OCI-LY7 (cell line): Measurements from ENCODE around the gene PKD1L1. TPM values are rescaled to one million over a fixed set of nuclear protein-coding genes. Genes with fewer than 3 reads are reported as not detected.
A peak's percentile ranks its signal among the peaks of the same experiment; 100 is the strongest.

Source experiments
- Bru-seq: library from RNA; stranded (reverse); fragments of 400-500 nt; gene quantifications from one replicate; lab custom pipeline; 2021; lab: Mats Ljungman, UMichigan
- BruChase-seq, 2 experiments: library from RNA; stranded (reverse); fragments of 400-500 nt; gene quantifications; one replicate each; lab custom pipeline; 2021; lab: Mats Ljungman, UMichigan
- BruUV-seq: library from RNA; stranded (reverse); fragments of 400-500 nt; replicated peaks from 2 replicates; lab custom pipeline; 2021; lab: Mats Ljungman, UMichigan
- CTCF ChIA-PET: fragments of 300-600 bp; sonication (Branson Sonifier 250); formaldehyde crosslinking; loops from one replicate; lab custom pipeline; 2022; ENCODE audit warnings: antibody characterized with exemption; ENCODE audit not compliant: unreplicated experiment; lab: Charles Lee
- POLR2A ChIA-PET: fragments of 300-600 bp; sonication (Branson Sonifier 250); formaldehyde crosslinking; loops from one replicate; lab custom pipeline; 2022; ENCODE audit warnings: antibody characterized with exemption; lab: Charles Lee
- DNase-seq: peaks from one replicate; pipeline ENCODE4 v3.0.0-alpha.2; 2015; ENCODE audit warnings: low spot score
- H2AFZ ChIP-seq: fragments of 200-600 bp; sonication (generic), shearing (Covaris generic); 2 replicates; pipeline ENCODE4 v1.6.1; 2014; ENCODE audit warnings: mild to moderate bottlenecking, antibody characterized with exemption, low read length, moderate library complexity
- H3K27ac ChIP-seq: fragments of 200-600 bp; sonication (generic); 2 replicates; pipeline ENCODE4 v1.5.1; 2014; ENCODE audit warnings: mixed run types, low read depth, mild to moderate bottlenecking, moderate library complexity, low read length, inconsistent platforms; ENCODE audit not compliant: poor library complexity, severe bottlenecking
- H3K36me3 ChIP-seq: fragments of 200-600 bp; sonication (generic); 2 replicates; pipeline ENCODE4 v1.6.1; 2014; ENCODE audit warnings: mild to moderate bottlenecking, antibody characterized with exemption, low read length, moderate library complexity, mixed read lengths; ENCODE audit not compliant: insufficient read depth
- H3K4me1 ChIP-seq: fragments of 200-600 bp; sonication (generic); 2 replicates; pipeline ENCODE4 v1.5.1; 2014; ENCODE audit warnings: mild to moderate bottlenecking, low read length; ENCODE audit not compliant: insufficient read depth, poor library complexity, severe bottlenecking
- H3K4me2 ChIP-seq: fragments of 200-600 bp; sonication (generic); 2 replicates; pipeline ENCODE4 v1.6.1; 2014; ENCODE audit warnings: mild to moderate bottlenecking, low read length
- H3K4me3 ChIP-seq: fragments of 200-600 bp; sonication (generic); 2 replicates; pipeline ENCODE4 v1.5.1; 2014; ENCODE audit warnings: mild to moderate bottlenecking, low read depth, low read length; ENCODE audit not compliant: poor library complexity, severe bottlenecking
- H3K79me2 ChIP-seq: fragments of 200-600 bp; sonication (generic); 2 replicates; pipeline ENCODE4 v1.6.1; 2016; ENCODE audit warnings: low read depth, mild to moderate bottlenecking, low read length, moderate library complexity, mixed read lengths; ENCODE audit not compliant: insufficient read depth
- H3K9me2 ChIP-seq: fragments of 200-600 bp; sonication (generic); 2 replicates; pipeline ENCODE4 v1.6.1; 2016; ENCODE audit warnings: mild to moderate bottlenecking, low read length, mixed read lengths; ENCODE audit not compliant: insufficient read depth
- H3K9me3 ChIP-seq: fragments of 200-600 bp; sonication (generic); 2 replicates; pipeline ENCODE4 v1.6.1; 2014; ENCODE audit warnings: mild to moderate bottlenecking, mixed run types, low read length, mixed read lengths
- H4K20me1 ChIP-seq: fragments of 200-600 bp; sonication (generic); 2 replicates; pipeline ENCODE4 v1.6.1; 2014; ENCODE audit warnings: mild to moderate bottlenecking, antibody characterized with exemption, low read length, moderate library complexity, mixed read lengths; ENCODE audit not compliant: insufficient read depth
- EZH2phosphoT487 ChIP-seq: fragments of 200-600 bp; sonication (generic); IDR thresholded peaks from 2 replicates; pipeline ENCODE4 v1.6.1; 2018; ENCODE audit warnings: low read depth, borderline replicate concordance, mild to moderate bottlenecking, mixed run types, antibody characterized with exemption, low read length, moderate library complexity, mixed read lengths
- intact Hi-C: fragments of 100-400 bp; cut with micrococcal nuclease; formaldehyde crosslinking; loops from one replicate; pipeline ENCODE4 v1.10.0; 2022; ENCODE audit not compliant: unreplicated experiment
- long read RNA-seq: library from polyadenylated mRNA; stranded (forward); transcript quantifications from one replicate; pipeline ENCODE4 v2.0.0, GENCODE V29; 2022
- total RNA-seq, 2 experiments: library from RNA; depleted of rRNA in 1 of 2; stranded (reverse); fragments of >200 nt in 1 of 2; shearing (Covaris generic) in 1 of 2; gene quantifications; 2 replicates each; pipeline ENCODE4 v1.2.3, GENCODE V29; 2014 to 2022
- TF ChIP-seq, protein P1 (sequence below): fragments of 200-600 bp; sonication (generic); conservative IDR thresholded peaks from 2 replicates; pipeline ENCODE4 v1.5.1; 2014; ENCODE audit warnings: mild to moderate bottlenecking, antibody characterized with exemption, low read length, moderate library complexity, mixed read lengths

PKD1L1 gene, protein sequence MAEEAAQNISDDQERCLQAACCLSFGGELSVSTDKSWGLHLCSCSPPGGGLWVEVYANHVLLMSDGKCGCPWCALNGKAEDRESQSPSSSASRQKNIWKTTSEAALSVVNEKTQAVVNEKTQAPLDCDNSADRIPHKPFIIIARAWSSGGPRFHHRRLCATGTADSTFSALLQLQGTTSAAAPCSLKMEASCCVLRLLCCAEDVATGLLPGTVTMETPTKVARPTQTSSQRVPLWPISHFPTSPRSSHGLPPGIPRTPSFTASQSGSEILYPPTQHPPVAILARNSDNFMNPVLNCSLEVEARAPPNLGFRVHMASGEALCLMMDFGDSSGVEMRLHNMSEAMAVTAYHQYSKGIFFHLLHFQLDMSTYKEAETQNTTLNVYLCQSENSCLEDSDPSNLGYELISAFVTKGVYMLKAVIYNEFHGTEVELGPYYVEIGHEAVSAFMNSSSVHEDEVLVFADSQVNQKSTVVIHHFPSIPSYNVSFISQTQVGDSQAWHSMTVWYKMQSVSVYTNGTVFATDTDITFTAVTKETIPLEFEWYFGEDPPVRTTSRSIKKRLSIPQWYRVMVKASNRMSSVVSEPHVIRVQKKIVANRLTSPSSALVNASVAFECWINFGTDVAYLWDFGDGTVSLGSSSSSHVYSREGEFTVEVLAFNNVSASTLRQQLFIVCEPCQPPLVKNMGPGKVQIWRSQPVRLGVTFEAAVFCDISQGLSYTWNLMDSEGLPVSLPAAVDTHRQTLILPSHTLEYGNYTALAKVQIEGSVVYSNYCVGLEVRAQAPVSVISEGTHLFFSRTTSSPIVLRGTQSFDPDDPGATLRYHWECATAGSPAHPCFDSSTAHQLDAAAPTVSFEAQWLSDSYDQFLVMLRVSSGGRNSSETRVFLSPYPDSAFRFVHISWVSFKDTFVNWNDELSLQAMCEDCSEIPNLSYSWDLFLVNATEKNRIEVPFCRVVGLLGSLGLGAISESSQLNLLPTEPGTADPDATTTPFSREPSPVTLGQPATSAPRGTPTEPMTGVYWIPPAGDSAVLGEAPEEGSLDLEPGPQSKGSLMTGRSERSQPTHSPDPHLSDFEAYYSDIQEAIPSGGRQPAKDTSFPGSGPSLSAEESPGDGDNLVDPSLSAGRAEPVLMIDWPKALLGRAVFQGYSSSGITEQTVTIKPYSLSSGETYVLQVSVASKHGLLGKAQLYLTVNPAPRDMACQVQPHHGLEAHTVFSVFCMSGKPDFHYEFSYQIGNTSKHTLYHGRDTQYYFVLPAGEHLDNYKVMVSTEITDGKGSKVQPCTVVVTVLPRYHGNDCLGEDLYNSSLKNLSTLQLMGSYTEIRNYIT (N-terminal part only)
- 0.19 and 0.26 TPM in 2 replicates for total RNA-seq (2014; rRNA removed; shearing (Covaris generic))
- 0.63 TPM in 2 replicates for total RNA-seq (2022)
- percentile 31 among the genes with signal in this experiment for Bru-seq, nascent RNA
- percentile 32 among the genes with signal in this experiment for BruChase-seq, experiment 1, labeled RNA remaining after a 6-hour chase
- BruChase-seq, experiment 2, labeled RNA remaining after a 2-hour chase = percentile 31 among the genes with signal in this experiment
- long read RNA-seq = 0 reads

DNA sequence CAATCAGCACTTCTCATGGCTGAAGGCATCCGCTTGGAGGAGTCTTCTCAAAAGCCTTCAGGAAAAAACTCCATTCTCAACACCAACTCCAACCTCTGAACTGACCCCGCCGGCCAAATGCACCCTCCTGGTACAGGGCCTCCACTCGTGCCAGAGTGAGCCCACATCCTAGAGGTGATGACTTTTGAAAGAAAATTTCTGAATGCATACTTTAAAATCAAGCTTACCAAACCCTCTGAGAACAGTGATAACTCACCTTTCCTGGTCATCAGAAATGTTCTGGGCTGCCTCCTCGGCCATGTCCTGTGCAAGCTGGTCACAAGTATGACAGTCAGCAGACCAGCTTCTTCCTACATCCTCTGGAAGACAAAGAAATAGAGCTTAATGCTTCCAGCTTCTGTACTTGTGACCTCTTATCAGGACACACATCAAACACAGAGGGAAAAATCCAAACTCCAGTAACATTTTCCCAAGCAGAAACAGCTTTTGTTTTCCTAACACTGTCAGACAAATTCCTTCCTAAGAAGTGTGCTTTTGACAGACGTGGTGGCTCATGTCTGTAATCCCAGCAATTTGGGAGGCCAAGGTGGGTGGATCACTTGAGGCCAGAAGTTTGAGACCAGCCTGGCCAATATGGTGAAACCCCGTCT, at the start of gene PKD1L1:
TSS of gene PKD1L1 (minus strand) at position 326 of the 650 bp plus-strand sequence. CDS start at position 300, 26 bp downstream.
- no peaks in the 10 kb centered on the region for H3K9me2 ChIP-seq
- H3K4me3 ChIP-seq = no peak within 1 kb of the TSS
- no peak for DNase-seq
- POLR2A ChIA-PET = interaction anchor here (0.6 to 0.8 kb wide), 3 partner anchors 8 to 56 kb away, joined by 3 to 4 read pairs (median 3); no protein-coding TSS in a partner anchor
- no peaks in the 10 kb centered on the region for H3K79me2 ChIP-seq
- CTCF ChIA-PET = no interaction called here
- intact Hi-C loops = no loop called here
- no peaks in the 10 kb centered on the region for H3K9me3 ChIP-seq
- no peaks in the 10 kb centered on the region for H4K20me1 ChIP-seq
- H3K27ac ChIP-seq = no peak within 1 kb of the TSS
- TF ChIP-seq EZH2phosphoT487 = no peak
- H3K4me2 ChIP-seq = no peak within 1 kb of the TSS
- H3K4me1 ChIP-seq = no peaks in the 10 kb centered on the region
- no peaks in the 10 kb centered on the region for H3K36me3 ChIP-seq
- H2AFZ ChIP-seq = no peak within 1 kb of the TSS
- BruUV-seq = no TSS peak

DNA sequence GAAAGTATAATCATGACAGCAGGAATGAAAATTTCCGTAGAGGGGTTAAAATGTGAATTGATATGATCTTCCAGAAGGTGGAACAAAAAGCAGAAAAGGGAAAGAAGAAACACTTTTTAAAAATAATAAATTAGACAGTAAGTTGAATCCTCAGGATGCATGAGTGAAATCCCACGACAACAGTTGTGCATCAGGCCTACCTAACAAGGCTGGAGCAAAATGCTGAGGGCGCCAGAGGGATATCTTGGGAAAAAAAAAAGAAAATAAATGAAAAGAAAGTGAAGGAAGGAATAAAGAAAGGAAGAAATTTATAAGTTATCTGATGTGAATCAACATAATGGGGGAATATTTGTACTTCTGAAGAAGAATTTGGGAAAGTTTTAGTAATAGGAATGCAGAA, 44.2 kb upstream of the PKD1L1 start:
- Histone ChIP-seq H3K9me3 (no peaks in the 10 kb centered on the region), H3K79me2 (no peaks in the 10 kb centered on the region), H3K27ac (peak overlapping the region; percentile 79), H3K9me2 (no peaks in the 10 kb centered on the region), H3K4me1 (peaks cover 19% of the 10 kb centered on the region), H3K36me3 (no peaks in the 10 kb centered on the region), H4K20me1 (no peaks in the 10 kb centered on the region), H3K4me2 (peak overlapping the region; percentile 82), H2AFZ (peak overlapping the region; percentile 79), H3K4me3 (peak overlapping the region; percentile 68)
- POLR2A ChIA-PET = interaction anchor here (0.8 to 2.5 kb wide), 8 partner anchors 8 to 118 kb away, joined by 3 to 8 read pairs (median 5); partner anchors contain the start of gene HUS1
- intact Hi-C loops = loop anchor here (1.0 to 2.0 kb wide), 2 partner anchors 12 to 14 kb away; partner anchors contain the start of gene HUS1
- no TSS peak for BruUV-seq
- no peak for TF ChIP-seq EZH2phosphoT487
- TF ChIP-seq, protein P1, sequence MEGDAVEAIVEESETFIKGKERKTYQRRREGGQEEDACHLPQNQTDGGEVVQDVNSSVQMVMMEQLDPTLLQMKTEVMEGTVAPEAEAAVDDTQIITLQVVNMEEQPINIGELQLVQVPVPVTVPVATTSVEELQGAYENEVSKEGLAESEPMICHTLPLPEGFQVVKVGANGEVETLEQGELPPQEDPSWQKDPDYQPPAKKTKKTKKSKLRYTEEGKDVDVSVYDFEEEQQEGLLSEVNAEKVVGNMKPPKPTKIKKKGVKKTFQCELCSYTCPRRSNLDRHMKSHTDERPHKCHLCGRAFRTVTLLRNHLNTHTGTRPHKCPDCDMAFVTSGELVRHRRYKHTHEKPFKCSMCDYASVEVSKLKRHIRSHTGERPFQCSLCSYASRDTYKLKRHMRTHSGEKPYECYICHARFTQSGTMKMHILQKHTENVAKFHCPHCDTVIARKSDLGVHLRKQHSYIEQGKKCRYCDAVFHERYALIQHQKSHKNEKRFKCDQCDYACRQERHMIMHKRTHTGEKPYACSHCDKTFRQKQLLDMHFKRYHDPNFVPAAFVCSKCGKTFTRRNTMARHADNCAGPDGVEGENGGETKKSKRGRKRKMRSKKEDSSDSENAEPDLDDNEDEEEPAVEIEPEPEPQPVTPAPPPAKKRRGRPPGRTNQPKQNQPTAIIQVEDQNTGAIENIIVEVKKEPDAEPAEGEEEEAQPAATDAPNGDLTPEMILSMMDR = no peak
- no peak for DNase-seq
- CTCF ChIA-PET = interaction anchor here (0.6 to 1.3 kb wide), 4 partner anchors 55 to 118 kb away, joined by 3 to 4 read pairs (median 3); no protein-coding TSS in a partner anchor
